HUDEP-2 (cell line): ENCODE results near the gene PREX1.
A peak's percentile ranks its signal among the peaks of the same experiment; 100 is the strongest.

Experiments used
- DNase-seq, 76 experiments: peaks; one replicate each; lab custom pipeline; 2025; ENCODE audit not compliant: unreplicated experiment in 76 of 76; lab: John Stamatoyannopoulos, UW

PREX1 gene

GRCh38 chr20:48669946-48670605 is 157.7 kb downstream of the PREX1 start:
- DNase-seq, result no peak

GRCh38 chr20:48668451-48668946 is 159.3 kb downstream of the PREX1 start:
- DNase-seq, result peak in 10 of 76 experiments; percentile 5 to 52 (median 26)

GRCh38 chr20:48667889-48668413 is 159.8 kb downstream of the PREX1 start:
- DNase-seq, result no peak

- DNase-seq, result no peak
Observed at GRCh38 chr20:48667481-48667880, 160.3 kb downstream of the PREX1 start.

- DNase-seq, result no peak
Observed at GRCh38 chr20:48665785-48666184, 162.0 kb downstream of the PREX1 start.

GRCh38 chr20:48662711-48663110 is 165.1 kb downstream of the PREX1 start:
- DNase-seq, result no peak

- DNase-seq, result no peak
Observed at GRCh38 chr20:48661575-48662455, 166.0 kb downstream of the PREX1 start.

GRCh38 chr20:48660788-48661187 is 167.0 kb downstream of the PREX1 start:
- DNase-seq, result no peak

- DNase-seq, result no peak
Observed at GRCh38 chr20:48659858-48660257, 167.9 kb downstream of the PREX1 start.

- no peak for DNase-seq
Observed at GRCh38 chr20:48658505-48658904, 169.3 kb downstream of the PREX1 start.

- no peak for DNase-seq
Observed at GRCh38 chr20:48658198-48658476, 169.7 kb downstream of the PREX1 start.

- peak in 73 of 76 experiments; percentile 10 to 87 (median 49) for DNase-seq
Observed at GRCh38 chr20:48657426-48658197, 170.2 kb downstream of the PREX1 start.

GRCh38 chr20:48656661-48657211 is 171.1 kb downstream of the PREX1 start:
- DNase-seq, result peak in 27 of 76 experiments; percentile 2 to 75 (median 33)

GRCh38 chr20:48656137-48656536 is 171.7 kb downstream of the PREX1 start:
- DNase-seq, result no peak

GRCh38 chr20:48653706-48654051 is 174.1 kb downstream of the PREX1 start:
- DNase-seq, result no peak

GRCh38 chr20:48652961-48653705 is 174.7 kb downstream of the PREX1 start:
- no peak for DNase-seq

- DNase-seq, result no peak
Observed at GRCh38 chr20:48651960-48652359, 175.8 kb downstream of the PREX1 start.

GRCh38 chr20:48651271-48651670 is 176.5 kb downstream of the PREX1 start:
- no peak for DNase-seq

GRCh38 chr20:48649868-48650267 is 177.9 kb downstream of the PREX1 start:
- DNase-seq, result no peak

- no peak for DNase-seq
Observed at GRCh38 chr20:48649104-48649626, 178.6 kb downstream of the PREX1 start.
